ENCODE measurements around the gene CKM. TPM values are rescaled to one million over a fixed set of nuclear protein-coding genes. Genes with fewer than 3 reads are reported as not detected.

The CKM gene
- total RNA-seq, 1 experiment from 2014 or later: not detected

GRCh38 chr19:45351401-45351952 is 28.8 kb upstream of the CKM start:
- Histone ChIP-seq H3K27me3 (ENCODE audit: low read length) (no peaks in the 10 kb centered on the region), H3K9me3 (ENCODE audit: low read length) (no peaks in the 10 kb centered on the region), H3K4me1 (ENCODE audit: insufficient read depth, low read length) (no peaks in the 10 kb centered on the region), H2AFZ (ENCODE audit: low read length) (no peak overlapping the region), H3K36me3 (ENCODE audit: low read depth, low read length) (no peaks in the 10 kb centered on the region), H3K27ac (ENCODE audit: low read length) (no peak overlapping the region), H3K79me2 (ENCODE audit: low read length) (no peaks in the 10 kb centered on the region), H3K4me2 (ENCODE audit: low read length) (no peak overlapping the region), H4K20me1 (ENCODE audit: low read length) (no peaks in the 10 kb centered on the region), H3K9me2 (replicated peaks; ENCODE audit: low read length) (no peaks in the 10 kb centered on the region), H3F3A (ENCODE audit: low read length, unreplicated experiment) (no peaks in the 10 kb centered on the region), H3K4me3 (ENCODE audit: low read length) (no peak overlapping the region), H3K9ac (ENCODE audit: low read length) (no peak overlapping the region)
- DNase-seq (no peak), ATAC-seq (no peak)
- TF ChIP-seq CTCF (conservative IDR thresholded peaks at IDR 0.05; ENCODE audit: low read depth, low read length): no peak
- TF ChIP-seq EZH2phosphoT487 (IDR thresholded peaks at IDR 0.05; ENCODE audit: borderline replicate concordance, low read length): no peak
- no peak for TF ChIP-seq EZH2 (IDR thresholded peaks at IDR 0.05; ENCODE audit: low read length, unreplicated experiment)
- BruUV-seq (replicated peaks): TSS peak; percentile 11
- POLR2A ChIA-PET (ENCODE audit: unreplicated experiment): no interaction called here
- CTCF ChIA-PET: no interaction called here
- intact Hi-C loops (cut with micrococcal nuclease): no loop called here

GRCh38 chr19:45350477-45351058 is 27.9 kb upstream of the CKM start:
- DNase-seq: no peak
- Histone ChIP-seq H3F3A (ENCODE audit: low read length, unreplicated experiment) (no peaks in the 10 kb centered on the region), H4K20me1 (ENCODE audit: low read length) (no peaks in the 10 kb centered on the region), H3K4me1 (ENCODE audit: insufficient read depth, low read length) (no peaks in the 10 kb centered on the region), H3K9me2 (replicated peaks; ENCODE audit: low read length) (no peaks in the 10 kb centered on the region), H3K4me2 (ENCODE audit: low read length) (no peak overlapping the region), H3K9me3 (ENCODE audit: low read length) (no peaks in the 10 kb centered on the region), H2AFZ (ENCODE audit: low read length) (no peak overlapping the region), H3K27me3 (ENCODE audit: low read length) (no peaks in the 10 kb centered on the region), H3K79me2 (ENCODE audit: low read length) (no peaks in the 10 kb centered on the region), H3K4me3 (ENCODE audit: low read length) (no peak overlapping the region), H3K9ac (ENCODE audit: low read length) (no peak overlapping the region), H3K36me3 (ENCODE audit: low read depth, low read length) (no peaks in the 10 kb centered on the region), H3K27ac (ENCODE audit: low read length) (no peak overlapping the region)
- POLR2A ChIA-PET (ENCODE audit: unreplicated experiment): no interaction called here
- no TSS peak for BruUV-seq (replicated peaks)
- ATAC-seq: no peak
- CTCF ChIA-PET: no interaction called here
- intact Hi-C loops (cut with micrococcal nuclease): no loop called here
- TF ChIP-seq EZH2phosphoT487 (IDR thresholded peaks at IDR 0.05; ENCODE audit: borderline replicate concordance, low read length) (no peak), CTCF (conservative IDR thresholded peaks at IDR 0.05; ENCODE audit: low read depth, low read length) (no peak), EZH2 (IDR thresholded peaks at IDR 0.05; ENCODE audit: low read length, unreplicated experiment) (no peak)

- H3K79me2 ChIP-seq (ENCODE audit: low read length): no peaks in the 10 kb centered on the region
- TF ChIP-seq EZH2phosphoT487 (IDR thresholded peaks at IDR 0.05; ENCODE audit: borderline replicate concordance, low read length) (no peak), CTCF (conservative IDR thresholded peaks at IDR 0.05; ENCODE audit: low read depth, low read length) (no peak), EZH2 (IDR thresholded peaks at IDR 0.05; ENCODE audit: low read length, unreplicated experiment) (no peak)
- intact Hi-C loops (cut with micrococcal nuclease): no loop called here
- no peaks in the 10 kb centered on the region for H3K9me3 ChIP-seq (ENCODE audit: low read length)
- no peaks in the 10 kb centered on the region for H3K4me1 ChIP-seq (ENCODE audit: insufficient read depth, low read length)
- H3F3A ChIP-seq (ENCODE audit: low read length, unreplicated experiment): no peaks in the 10 kb centered on the region
- CTCF ChIA-PET: no interaction called here
- no TSS peak for BruUV-seq (replicated peaks)
- POLR2A ChIA-PET (ENCODE audit: unreplicated experiment): no interaction called here
- no peaks in the 10 kb centered on the region for H3K27me3 ChIP-seq (ENCODE audit: low read length)
- ATAC-seq: no peak
- H3K4me3 ChIP-seq (ENCODE audit: low read length): no peak overlapping the region
- DNase-seq: no peak
- no peak overlapping the region for H2AFZ ChIP-seq (ENCODE audit: low read length)
- no peak overlapping the region for H3K9ac ChIP-seq (ENCODE audit: low read length)
- no peaks in the 10 kb centered on the region for H3K36me3 ChIP-seq (ENCODE audit: low read depth, low read length)
- H3K4me2 ChIP-seq (ENCODE audit: low read length): no peak overlapping the region
- no peak overlapping the region for H3K27ac ChIP-seq (ENCODE audit: low read length)
- no peaks in the 10 kb centered on the region for H3K9me2 ChIP-seq (replicated peaks; ENCODE audit: low read length)
- H4K20me1 ChIP-seq (ENCODE audit: low read length): no peaks in the 10 kb centered on the region
These were observed 26.8 kb upstream of the CKM start for GRCh38 chr19:45349430-45349941.

Data from PC-3 (cell line).